ENCODE results near the gene IL36A.

DNA sequence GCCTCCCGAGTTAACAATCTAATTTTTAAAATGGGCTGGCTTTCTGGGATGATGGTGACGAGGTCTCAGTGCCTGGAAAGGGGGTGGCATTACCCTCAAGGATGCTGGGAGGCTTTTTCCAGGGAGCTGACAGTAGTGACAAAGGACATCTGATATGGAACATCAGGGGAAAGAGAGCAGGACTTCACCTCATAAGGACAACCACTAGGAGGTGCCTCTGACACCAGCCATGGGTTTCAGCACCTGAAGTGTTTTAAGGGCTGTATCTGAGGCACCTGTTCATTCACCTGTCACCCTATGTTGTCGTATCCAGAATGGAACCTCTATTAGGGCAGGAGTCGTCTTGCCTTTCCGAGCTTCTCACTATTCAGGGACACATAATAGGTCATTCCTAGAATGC is 36.6 kb downstream of the IL36A start:
- TF ChIP-seq, protein P1, sequence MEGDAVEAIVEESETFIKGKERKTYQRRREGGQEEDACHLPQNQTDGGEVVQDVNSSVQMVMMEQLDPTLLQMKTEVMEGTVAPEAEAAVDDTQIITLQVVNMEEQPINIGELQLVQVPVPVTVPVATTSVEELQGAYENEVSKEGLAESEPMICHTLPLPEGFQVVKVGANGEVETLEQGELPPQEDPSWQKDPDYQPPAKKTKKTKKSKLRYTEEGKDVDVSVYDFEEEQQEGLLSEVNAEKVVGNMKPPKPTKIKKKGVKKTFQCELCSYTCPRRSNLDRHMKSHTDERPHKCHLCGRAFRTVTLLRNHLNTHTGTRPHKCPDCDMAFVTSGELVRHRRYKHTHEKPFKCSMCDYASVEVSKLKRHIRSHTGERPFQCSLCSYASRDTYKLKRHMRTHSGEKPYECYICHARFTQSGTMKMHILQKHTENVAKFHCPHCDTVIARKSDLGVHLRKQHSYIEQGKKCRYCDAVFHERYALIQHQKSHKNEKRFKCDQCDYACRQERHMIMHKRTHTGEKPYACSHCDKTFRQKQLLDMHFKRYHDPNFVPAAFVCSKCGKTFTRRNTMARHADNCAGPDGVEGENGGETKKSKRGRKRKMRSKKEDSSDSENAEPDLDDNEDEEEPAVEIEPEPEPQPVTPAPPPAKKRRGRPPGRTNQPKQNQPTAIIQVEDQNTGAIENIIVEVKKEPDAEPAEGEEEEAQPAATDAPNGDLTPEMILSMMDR (IDR thresholded peaks at IDR 0.05; ENCODE audit: borderline replicate concordance, extremely low read depth, low read length, poor library complexity, severe bottlenecking): no peak
- TF ChIP-seq EZH2 (IDR thresholded peaks at IDR 0.05; ENCODE audit: borderline replicate concordance, low read depth, low read length, severe bottlenecking): no peak

All from DND-41 (cell line).